ENCODE data around the gene UBTF.

GRCh38 chr17:44263345-44263902 lies 43.9 kb upstream of the UBTF start:
- no peak for TF ChIP-seq CHD1 (IDR thresholded peaks at IDR 0.05; ENCODE audit: low read depth, low read length)
- no peak for TF ChIP-seq POLR2AphosphoS5 (IDR thresholded peaks at IDR 0.05; ENCODE audit: low read depth, low read length)
- no peak for TF ChIP-seq YY1 (IDR thresholded peaks at IDR 0.05; ENCODE audit: low read depth, low read length)
- no peak for TF ChIP-seq RFX5 (IDR thresholded peaks at IDR 0.05; ENCODE audit: borderline replicate concordance, low read depth, low read length)
- TF ChIP-seq CTCF (IDR thresholded peaks at IDR 0.05; ENCODE audit: control extremely low read depth in 1 of 3, insufficient read depth in 1 of 3, low read depth in 1 of 3, low read length in 3 of 3), result no peak
- TF ChIP-seq POLR2A (IDR thresholded peaks at IDR 0.05; ENCODE audit: control extremely low read depth in 1 of 2, low read depth in 2 of 2, low read length in 2 of 2), result no peak
- TF ChIP-seq USF2 (IDR thresholded peaks at IDR 0.05; ENCODE audit: low read length), result no peak
- TF ChIP-seq EGR1 (IDR thresholded peaks at IDR 0.05; ENCODE audit: borderline replicate concordance, low read depth, low read length), result no peak
- no peak for TF ChIP-seq SP2 (IDR thresholded peaks at IDR 0.05; ENCODE audit: low read length)
- no peak for TF ChIP-seq MAX (IDR thresholded peaks at IDR 0.05)
- no peak for TF ChIP-seq JUND (IDR thresholded peaks at IDR 0.05; ENCODE audit: low read length)
- TF ChIP-seq BRCA1 (IDR thresholded peaks at IDR 0.05; ENCODE audit: low read depth, low read length), result no peak
